GM18951 (cell line): ENCODE measurements around the gene MINAR1.

Experiments
- POLR2A ChIP-seq: IDR thresholded peaks from 4 replicates; pipeline ENCODE4 v1.6.1; 2011; ENCODE audit warnings: mild to moderate bottlenecking; ENCODE audit not compliant: insufficient read length, insufficient read depth; ENCODE audit errors: extremely low read depth
- in situ Hi-C: fragments of 300-500 bp; cut with MboI; formaldehyde crosslinking; loops from one replicate; pipeline ENCODE4 v1.12.0; 2022; ENCODE audit warnings: low sequenced_read_pairs, mixed read lengths, inconsistent platforms; ENCODE audit not compliant: unreplicated experiment

MINAR1 gene

DNA sequence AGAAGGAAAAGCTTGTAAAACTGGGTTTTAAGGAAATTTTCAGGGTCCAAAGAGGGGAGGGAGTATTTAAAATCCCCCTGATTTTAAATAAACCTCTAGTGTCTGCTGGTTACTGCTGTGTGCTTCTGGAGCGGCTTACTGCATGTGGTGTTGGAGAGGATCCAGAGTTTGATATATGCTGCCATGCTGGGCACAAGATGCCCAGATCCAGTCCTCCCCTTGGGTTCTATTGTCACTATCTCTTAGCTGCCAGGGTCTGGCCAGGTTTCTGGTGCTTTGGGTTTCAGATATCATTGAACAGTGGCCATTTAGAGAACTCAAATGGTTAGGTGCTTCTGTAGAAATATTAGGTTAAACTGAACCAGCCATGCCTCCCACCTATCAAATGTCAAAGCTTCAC lies 27.5 kb downstream of the MINAR1 start:
- in situ Hi-C loops = no loop called here
- no peak for TF ChIP-seq POLR2A

DNA sequence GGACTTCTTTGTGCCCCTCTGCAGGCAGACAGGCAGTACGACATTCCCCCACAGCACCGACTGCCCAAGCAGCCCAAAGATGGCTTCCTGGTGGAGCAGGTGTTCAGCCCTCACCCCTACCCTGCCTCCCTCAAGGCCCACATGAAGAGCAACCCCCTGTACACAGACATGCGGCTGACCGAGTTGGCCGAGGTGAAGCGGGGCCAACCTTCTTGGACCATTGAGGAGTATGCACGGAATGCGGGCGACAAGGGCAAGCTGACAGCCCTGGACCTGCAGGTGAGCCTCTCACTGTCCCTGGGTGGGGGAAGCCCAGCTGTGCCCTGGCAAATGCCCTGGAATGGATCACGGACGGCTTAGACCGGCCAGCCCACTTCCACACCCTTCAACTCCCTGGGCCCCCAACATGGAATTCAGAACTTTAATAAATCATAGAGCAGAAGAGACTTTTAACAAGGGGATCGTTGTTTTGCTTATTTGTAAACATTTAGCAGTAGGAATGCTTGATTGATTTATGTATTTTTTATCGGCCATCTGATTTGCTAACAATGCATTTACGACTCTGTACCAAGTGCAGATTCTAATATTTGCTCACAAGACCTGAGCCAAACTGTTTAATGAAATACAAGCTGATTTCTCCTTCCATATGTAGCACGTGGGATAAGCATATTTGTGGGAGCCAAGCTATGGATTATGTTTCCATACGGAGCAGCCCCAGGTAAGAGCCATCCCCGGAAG lies 31.1 kb downstream of the MINAR1 start:
- TF ChIP-seq POLR2A = no peak

DNA sequence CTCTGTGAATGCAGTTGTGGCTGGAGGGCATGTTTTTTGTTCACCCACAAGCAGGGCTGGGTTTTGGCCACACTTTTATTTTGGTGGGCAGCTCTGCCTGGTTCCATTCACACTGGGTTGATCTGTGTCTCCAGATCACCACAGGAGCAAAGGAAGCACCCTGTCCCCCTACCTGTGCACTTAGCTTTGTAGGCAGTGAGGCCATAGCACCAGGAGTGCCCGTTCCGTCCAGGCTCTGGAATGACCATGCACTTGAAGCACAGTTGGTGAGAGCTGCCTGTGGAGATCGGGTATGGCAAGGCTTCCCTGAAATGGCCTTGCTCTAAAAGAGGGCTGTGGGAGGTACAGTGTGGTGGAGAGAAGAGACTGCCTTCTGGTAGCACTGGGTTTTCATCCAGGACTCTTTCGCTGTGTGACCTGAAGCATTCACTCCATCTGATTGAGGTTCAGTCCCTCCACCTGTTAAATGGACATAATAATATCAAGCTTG lies 31.7 kb downstream of the MINAR1 start:
- TF ChIP-seq POLR2A = no peak
- in situ Hi-C loops = no loop called here

More for the DNA sequence above, 31.1 kb downstream of the MINAR1 start:
- in situ Hi-C loops = no loop called here

DNA sequence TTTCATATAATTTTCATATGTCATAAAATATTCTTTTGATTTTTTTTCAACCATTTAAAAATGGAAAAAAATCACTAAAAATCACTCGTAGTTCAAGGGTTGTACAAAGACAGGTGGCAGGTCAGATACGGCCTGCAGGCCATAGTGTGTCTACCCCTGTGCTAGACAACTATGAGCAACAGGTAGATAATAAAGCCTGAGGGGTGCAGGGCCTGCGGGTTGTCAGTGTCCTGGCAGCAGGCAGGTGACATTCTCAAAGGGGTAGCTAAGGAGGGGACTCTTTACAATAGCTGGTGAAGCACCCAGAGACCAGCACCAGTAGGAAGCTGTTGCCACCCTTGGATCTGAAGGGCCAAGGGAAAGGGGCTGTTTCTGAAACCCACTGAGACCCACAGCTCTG lies 34.4 kb downstream of the MINAR1 start:
- in situ Hi-C loops = no loop called here

DNA sequence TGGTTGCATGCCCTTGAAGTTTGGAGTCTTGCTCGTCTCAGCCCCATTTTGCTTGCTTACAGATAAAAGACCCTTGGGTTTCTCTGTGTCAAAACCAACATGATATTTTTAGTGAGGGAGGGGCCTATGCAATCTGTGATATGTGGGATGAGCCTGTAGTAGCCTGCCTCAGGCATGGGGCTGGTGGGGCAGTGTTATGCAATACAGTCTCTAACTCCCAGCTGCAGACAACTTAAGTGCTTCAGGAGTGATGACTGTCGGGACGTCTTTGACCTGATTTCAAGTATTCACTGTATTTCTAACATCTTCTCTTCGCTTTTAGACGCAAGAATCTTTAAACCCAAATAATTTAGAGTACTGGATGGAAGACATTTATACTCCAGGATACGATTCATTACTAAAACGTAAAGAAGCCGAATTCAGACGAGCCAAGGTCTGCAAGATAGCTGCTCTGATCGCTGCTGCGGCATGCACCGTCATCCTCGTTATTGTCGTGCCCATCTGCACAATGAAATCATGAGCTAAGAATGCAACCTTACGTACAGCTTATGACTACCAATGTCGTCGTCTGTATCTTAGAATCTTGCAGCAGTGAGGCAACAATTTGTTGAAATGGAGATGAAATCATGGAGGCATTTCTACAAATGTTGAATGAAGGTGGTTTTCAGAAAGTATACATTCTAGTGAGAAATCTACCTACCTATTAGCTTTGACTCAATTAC lies 35.9 kb downstream of the MINAR1 start:
- in situ Hi-C loops = no loop called here
- no peak for TF ChIP-seq POLR2A

More for the DNA sequence above, 34.4 kb downstream of the MINAR1 start:
- TF ChIP-seq POLR2A = no peak

DNA sequence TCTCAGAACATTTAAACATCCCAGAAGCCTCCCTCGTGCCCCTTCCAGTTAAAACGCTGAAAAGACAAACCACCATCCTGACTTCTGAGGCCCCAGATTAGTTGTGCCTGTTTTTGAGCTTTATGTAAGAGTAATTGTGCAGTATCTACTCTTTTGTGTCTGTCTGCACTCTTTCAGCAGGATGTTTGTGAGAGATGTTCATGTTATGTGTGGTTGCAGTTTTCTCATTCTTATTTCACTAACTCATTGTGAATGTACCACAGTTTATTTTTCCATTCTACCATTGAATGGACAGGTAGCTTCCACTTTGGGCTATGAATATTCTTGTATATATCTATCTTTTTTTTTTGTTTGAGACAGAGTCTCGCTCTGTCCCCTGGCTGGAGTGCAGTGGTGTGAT lies 40.3 kb downstream of the MINAR1 start:
- in situ Hi-C loops = no loop called here
- TF ChIP-seq POLR2A = no peak

DNA sequence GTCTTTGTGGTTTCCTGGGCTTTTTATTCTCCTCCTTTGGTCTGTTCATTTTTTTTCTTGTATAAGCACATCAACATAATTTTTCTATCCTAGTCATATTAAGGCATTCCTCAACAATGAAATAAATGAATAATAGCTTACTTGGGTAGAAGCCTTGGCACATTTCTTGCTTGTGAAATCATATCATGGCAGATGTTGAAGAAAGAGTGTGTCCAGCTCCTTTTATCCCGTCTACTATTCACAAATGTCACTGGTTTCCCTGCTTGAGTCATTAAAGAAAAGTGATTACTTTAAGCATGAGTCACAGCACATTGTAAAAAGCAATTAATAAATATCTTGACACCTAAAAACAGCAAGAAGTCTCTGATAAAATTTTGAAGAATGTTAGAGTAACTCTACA lies 42.1 kb downstream of the MINAR1 start:
- in situ Hi-C loops = no loop called here
- no peak for TF ChIP-seq POLR2A

DNA sequence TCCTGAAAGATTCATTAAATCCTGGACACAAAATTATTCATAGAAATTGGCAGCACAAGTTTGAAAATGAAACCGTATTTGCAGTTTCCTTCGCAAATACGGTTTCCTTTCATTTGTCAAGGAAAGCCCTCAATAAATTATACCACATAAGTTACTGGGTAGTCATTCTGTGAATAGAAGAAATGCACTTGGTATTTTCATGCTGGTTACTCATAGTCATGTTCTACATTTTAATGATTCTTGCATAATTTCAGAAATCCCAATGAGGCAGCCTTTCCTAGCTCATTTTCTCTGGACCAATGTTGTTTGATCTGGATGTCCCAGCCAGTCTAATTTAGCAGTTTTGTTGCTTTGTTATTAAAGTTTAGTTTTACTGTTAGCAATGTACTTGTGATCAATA lies 43.2 kb downstream of the MINAR1 start:
- in situ Hi-C loops = no loop called here
- no peak for TF ChIP-seq POLR2A

DNA sequence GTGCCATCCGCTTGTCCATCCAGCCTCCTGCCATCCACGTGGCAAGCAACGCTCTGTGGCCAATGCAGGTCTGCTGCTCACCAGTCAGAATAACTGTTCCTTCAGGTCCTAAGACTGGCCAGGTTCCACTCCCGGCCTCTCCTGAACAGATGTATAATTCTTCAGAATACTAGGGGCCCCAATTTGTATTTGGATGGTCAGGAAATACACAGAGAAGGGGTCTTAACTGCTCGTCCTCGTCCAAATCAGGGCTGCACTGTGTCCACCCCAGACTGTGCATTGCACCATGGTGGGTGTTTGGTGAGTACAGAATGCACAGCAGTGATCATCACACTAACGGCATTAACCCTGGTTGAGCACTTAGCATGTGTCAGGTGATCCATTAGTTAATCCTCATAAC lies 46.0 kb downstream of the MINAR1 start:
- in situ Hi-C loops = no loop called here

DNA sequence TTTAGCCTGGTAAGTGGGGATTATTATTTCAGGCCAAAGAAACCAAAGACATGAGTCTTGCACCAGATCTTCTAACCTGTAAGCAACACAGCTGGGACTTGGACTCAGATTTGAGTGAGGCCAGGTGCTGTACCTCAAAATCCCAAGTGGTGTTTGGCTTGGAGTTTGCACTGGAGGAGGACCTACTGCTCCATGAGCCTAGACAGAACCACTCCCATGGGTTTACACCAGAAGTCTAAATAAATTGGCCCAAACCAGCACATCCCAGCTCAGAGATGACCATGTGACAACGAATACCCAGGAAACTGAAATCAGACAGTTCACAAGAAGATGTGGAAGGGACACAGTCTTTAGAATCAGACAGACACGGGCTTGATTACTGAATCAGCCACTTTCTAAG lies 47.5 kb downstream of the MINAR1 start:
- no peak for TF ChIP-seq POLR2A

More for the DNA sequence above, 46.0 kb downstream of the MINAR1 start:
- TF ChIP-seq POLR2A = no peak

DNA sequence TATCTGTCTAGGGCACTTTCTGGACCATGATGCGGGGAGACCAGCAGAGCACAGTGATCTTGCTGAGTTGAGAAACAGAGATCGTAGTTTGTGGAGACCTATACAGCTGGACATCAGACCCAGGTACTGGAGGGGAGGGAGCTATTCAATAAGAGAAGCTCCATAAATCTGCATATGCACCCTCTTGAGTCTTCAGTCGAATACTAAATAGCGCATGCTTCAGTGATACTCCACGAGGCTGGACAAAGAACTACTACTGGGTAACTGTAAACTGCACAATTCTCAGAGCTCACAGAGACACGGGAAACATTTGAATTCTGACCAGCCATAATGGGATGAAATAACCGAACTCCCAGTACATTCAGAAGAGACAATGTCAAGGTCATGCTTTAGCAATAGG lies 49.7 kb downstream of the MINAR1 start:
- in situ Hi-C loops = no loop called here
- no peak for TF ChIP-seq POLR2A

More for the DNA sequence above, 47.5 kb downstream of the MINAR1 start:
- in situ Hi-C loops = no loop called here
